Smooth muscle cell (in vitro differentiated cells): ENCODE results near the gene UBL5. TPM values are rescaled to one million over a fixed set of nuclear protein-coding genes. Genes with fewer than 3 reads are reported as not detected.
"Not testable (repeated sequence)": the region's sequence is repeated elsewhere in the genome, so short reads cannot be mapped to it uniquely, and the experiment has no call there.

Source experiments
- DNase-seq: peaks from one replicate; lab custom pipeline; 2025; ENCODE audit not compliant: unreplicated experiment; lab: John Stamatoyannopoulos, UW
- H2AFZ ChIP-seq: fragments of 200-600 bp; sonication (generic); 2 replicates; pipeline ENCODE4 v1.6.0; 2016; ENCODE audit warnings: antibody characterized with exemption, low read depth, mild to moderate bottlenecking
- H3F3A ChIP-seq: fragments of 200-600 bp; sonication (generic); 2 replicates; pipeline ENCODE4 v1.6.0; 2017; ENCODE audit warnings: antibody characterized with exemption, low read depth
- H3K27ac ChIP-seq: fragments of 200-600 bp; sonication (generic); 2 replicates; pipeline ENCODE4 v1.5.1; 2016; ENCODE audit warnings: low read depth, mild to moderate bottlenecking
- H3K27me3 ChIP-seq: fragments of 200-600 bp; sonication (generic); 2 replicates; pipeline ENCODE4 v1.6.1; 2016; ENCODE audit warnings: low read depth, mild to moderate bottlenecking
- H3K36me3 ChIP-seq: fragments of 200-600 bp; sonication (generic); 2 replicates; pipeline ENCODE4 v1.5.1; 2016; ENCODE audit warnings: low read depth
- H3K4me1 ChIP-seq: fragments of 200-600 bp; sonication (generic); 2 replicates; pipeline ENCODE4 v1.5.1; 2016; ENCODE audit warnings: low read depth
- H3K4me2 ChIP-seq: fragments of 200-600 bp; sonication (generic); 2 replicates; pipeline ENCODE4 v1.6.0; 2016; ENCODE audit warnings: mild to moderate bottlenecking
- H3K4me3 ChIP-seq: fragments of 200-600 bp; sonication (generic); 2 replicates; pipeline ENCODE4 v1.5.1; 2016; ENCODE audit warnings: mild to moderate bottlenecking
- H3K79me2 ChIP-seq: fragments of 200-600 bp; sonication (generic); 2 replicates; pipeline ENCODE4 v1.6.0; 2016; ENCODE audit warnings: low read depth, mild to moderate bottlenecking
- H3K9ac ChIP-seq: fragments of 200-600 bp; sonication (generic); 2 replicates; pipeline ENCODE4 v1.6.0; 2016; ENCODE audit warnings: low read depth
- H3K9me3 ChIP-seq: fragments of 200-600 bp; sonication (generic); replicated peaks from 2 replicates; pipeline ENCODE4 v1.5.1; 2016; ENCODE audit warnings: low read depth
- H4K20me1 ChIP-seq: fragments of 200-600 bp; sonication (generic); 2 replicates; pipeline ENCODE4 v1.6.0; 2016; ENCODE audit warnings: low read depth
- WGBS: methylation state at CpG from one replicate; pipeline ENCODE4 v1.1.7; 2016; ENCODE audit warnings: low lambda C conversion rate; 5-methylcytosine and 5-hydroxymethylcytosine counted together
- polyA plus RNA-seq: library from polyadenylated mRNA; unstranded; fragments of >200 nt; fragmentation: Nextera tagmentation; extraction: Ambion mirVana; gene quantifications from 2 replicates; pipeline ENCODE4 v1.2.1, GENCODE V29; 2016
- total RNA-seq: library from RNA; depleted of rRNA; stranded (reverse); fragments of >200 nt; gene quantifications from 2 replicates; pipeline ENCODE4 v1.2.3, GENCODE V29; 2014
- TF ChIP-seq, protein P1 (sequence below): fragments of 200-600 bp; sonication (generic); IDR thresholded peaks from 2 replicates; pipeline ENCODE4 v1.5.1; 2017; ENCODE audit warnings: borderline replicate concordance, mild to moderate bottlenecking, antibody characterized with exemption; ENCODE audit not compliant: insufficient read depth, poor library complexity, severe bottlenecking

Gene UBL5
- total and polyA plus RNA-seq, 2 experiments from 2014 or later, result 574 to 848 TPM

DNA sequence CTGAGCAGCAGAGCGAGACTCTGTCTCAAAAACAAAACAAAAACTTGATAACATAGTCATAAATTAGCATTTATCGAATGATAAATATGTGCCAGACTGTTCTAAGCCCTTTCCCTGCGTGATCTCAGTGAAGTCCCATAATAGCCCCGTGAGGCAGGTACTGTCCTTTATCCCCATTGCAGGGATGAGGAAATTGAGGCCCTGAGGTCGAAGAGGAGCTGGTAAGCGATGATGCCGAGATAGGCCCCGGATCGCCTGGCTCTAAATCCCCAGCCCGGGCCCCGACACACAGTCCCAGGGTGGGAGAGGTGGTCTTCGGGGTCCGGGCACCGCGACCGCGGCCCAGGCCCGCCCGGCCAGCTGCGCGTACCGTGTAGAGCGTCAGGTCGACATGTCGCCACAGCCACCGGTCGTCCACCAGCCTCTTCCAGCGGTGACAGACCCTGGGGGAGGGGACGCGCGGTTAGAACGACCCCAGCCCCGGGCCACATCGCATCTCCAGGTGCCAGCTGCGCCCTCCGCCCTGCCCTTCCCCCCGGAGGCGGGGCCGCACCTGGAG is 9.5 kb upstream of the UBL5 start:
- peaks cover 50% of the 10 kb centered on the region for H3K79me2 ChIP-seq

DNA sequence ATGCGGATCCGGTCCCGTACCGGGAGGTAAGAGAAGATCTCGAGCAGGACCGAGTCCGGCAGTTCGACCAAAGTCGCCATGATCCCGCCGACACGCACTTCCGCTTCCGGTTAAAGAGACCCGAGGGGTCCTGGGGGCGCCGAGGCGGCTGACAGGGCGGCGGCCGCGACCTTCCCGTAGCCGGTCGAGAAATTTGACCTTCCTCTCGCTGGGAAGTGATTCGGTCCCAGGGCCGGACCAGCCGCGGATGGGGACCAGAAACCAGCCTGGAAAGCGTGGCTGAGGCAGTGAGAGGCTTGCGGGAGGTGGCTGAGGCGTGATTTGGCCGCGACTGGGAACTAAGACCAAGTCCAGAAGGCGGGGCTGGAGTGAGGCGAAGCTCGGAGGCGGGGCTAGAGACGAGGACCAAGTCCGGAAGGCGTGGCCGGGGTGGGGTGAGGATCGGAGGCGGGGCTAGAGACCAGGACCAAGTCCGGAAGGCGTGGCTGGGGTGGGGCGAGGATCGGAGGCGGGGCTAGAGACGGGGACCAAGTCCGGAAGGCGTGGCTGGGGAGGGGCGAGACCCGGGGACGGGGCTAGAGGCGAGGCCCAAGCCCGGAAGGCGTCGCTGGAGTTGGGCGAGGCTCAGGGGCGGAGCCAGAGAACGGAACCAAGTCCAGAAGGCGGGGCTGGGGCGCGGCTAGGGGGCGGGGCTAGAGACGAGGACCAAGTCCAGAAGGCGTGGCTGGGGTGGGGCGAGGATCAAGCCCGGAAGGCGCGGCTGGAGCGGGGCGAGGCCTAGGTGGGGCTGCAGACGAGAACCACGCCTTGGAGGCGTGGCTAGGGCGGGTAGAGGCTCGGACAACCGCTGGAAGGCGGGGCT is 8.8 kb upstream of the UBL5 start, which contains the start of gene FBXL12:
FBXL12 (minus strand) TSS at position 346 of the 862 bp plus-strand sequence; CDS start at position 80, 266 bp downstream.
- Histone ChIP-seq H3K4me2 (peak within 1 kb of the TSS; percentile 97), H3K36me3 (no peaks in the 10 kb centered on the region), H3K27ac (peak within 1 kb of the TSS; percentile 96), H2AFZ (peak within 1 kb of the TSS; percentile 98), H3K27me3 (no peaks in the 10 kb centered on the region), H3K79me2 (peaks cover 47% of the 10 kb centered on the region), H3K9me3 (no peaks in the 10 kb centered on the region), H3F3A (no peaks in the 10 kb centered on the region), H3K4me1 (peaks cover 11% of the 10 kb centered on the region), H3K9ac (peak within 1 kb of the TSS; percentile 94), H3K4me3 (peak within 1 kb of the TSS; percentile 98), H4K20me1 (peaks cover 28% of the 10 kb centered on the region)
- 1% methylated on average over 62 of the region's 82 CpGs for WGBS
- TF ChIP-seq, protein P1, sequence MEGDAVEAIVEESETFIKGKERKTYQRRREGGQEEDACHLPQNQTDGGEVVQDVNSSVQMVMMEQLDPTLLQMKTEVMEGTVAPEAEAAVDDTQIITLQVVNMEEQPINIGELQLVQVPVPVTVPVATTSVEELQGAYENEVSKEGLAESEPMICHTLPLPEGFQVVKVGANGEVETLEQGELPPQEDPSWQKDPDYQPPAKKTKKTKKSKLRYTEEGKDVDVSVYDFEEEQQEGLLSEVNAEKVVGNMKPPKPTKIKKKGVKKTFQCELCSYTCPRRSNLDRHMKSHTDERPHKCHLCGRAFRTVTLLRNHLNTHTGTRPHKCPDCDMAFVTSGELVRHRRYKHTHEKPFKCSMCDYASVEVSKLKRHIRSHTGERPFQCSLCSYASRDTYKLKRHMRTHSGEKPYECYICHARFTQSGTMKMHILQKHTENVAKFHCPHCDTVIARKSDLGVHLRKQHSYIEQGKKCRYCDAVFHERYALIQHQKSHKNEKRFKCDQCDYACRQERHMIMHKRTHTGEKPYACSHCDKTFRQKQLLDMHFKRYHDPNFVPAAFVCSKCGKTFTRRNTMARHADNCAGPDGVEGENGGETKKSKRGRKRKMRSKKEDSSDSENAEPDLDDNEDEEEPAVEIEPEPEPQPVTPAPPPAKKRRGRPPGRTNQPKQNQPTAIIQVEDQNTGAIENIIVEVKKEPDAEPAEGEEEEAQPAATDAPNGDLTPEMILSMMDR, result no peak
- peak; percentile 100 for DNase-seq

More for the DNA sequence above, 9.5 kb upstream of the UBL5 start:
- peak overlapping the region; percentile 96 for H3K27ac ChIP-seq
- TF ChIP-seq, protein P1, result no peak
- peak overlapping the region; percentile 98 for H3K4me3 ChIP-seq
- peaks cover 11% of the 10 kb centered on the region for H3K4me1 ChIP-seq
- WGBS, result 6% methylated on average over 32 of the region's 39 CpGs
- H3K36me3 ChIP-seq, result no peaks in the 10 kb centered on the region
- H4K20me1 ChIP-seq, result peaks cover 33% of the 10 kb centered on the region
- peak overlapping the region; percentile 98 for H2AFZ ChIP-seq
- no peaks in the 10 kb centered on the region for H3K27me3 ChIP-seq
- H3K9me3 ChIP-seq, result no peaks in the 10 kb centered on the region
- H3K9ac ChIP-seq, result peak overlapping the region; percentile 94
- no peak for DNase-seq
- no peaks in the 10 kb centered on the region for H3F3A ChIP-seq
- H3K4me2 ChIP-seq, result peak overlapping the region; percentile 97

DNA sequence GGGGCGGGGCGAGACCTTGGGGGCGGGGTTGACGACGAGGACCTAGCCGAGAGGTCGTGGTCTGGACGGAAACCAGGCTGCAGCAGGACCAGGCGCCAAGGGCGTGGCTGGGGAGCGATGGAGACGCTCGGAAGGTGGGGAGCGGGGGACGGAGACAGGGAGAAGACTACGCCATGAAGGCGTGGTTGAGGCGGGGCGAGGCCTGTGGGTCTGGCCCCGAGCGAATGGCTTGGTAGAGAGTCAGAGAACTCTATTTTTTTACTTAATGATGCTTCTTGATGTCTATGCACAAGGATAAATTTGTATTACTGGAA is 8.2 kb upstream of the UBL5 start:
- TF ChIP-seq, protein P1, result no peak
- Histone ChIP-seq H3K79me2 (peaks cover 44% of the 10 kb centered on the region), H2AFZ (no peak overlapping the region), H3K4me3 (peak overlapping the region; percentile 35), H3F3A (no peaks in the 10 kb centered on the region), H3K9ac (no peak overlapping the region), H3K4me1 (peaks cover 11% of the 10 kb centered on the region), H4K20me1 (peaks cover 24% of the 10 kb centered on the region), H3K4me2 (peak overlapping the region; percentile 63), H3K27ac (peak overlapping the region; percentile 32), H3K9me3 (no peaks in the 10 kb centered on the region), H3K36me3 (no peaks in the 10 kb centered on the region), H3K27me3 (no peaks in the 10 kb centered on the region)
- WGBS, result 2% methylated on average over 12 of the region's 21 CpGs
- no peak for DNase-seq

DNA sequence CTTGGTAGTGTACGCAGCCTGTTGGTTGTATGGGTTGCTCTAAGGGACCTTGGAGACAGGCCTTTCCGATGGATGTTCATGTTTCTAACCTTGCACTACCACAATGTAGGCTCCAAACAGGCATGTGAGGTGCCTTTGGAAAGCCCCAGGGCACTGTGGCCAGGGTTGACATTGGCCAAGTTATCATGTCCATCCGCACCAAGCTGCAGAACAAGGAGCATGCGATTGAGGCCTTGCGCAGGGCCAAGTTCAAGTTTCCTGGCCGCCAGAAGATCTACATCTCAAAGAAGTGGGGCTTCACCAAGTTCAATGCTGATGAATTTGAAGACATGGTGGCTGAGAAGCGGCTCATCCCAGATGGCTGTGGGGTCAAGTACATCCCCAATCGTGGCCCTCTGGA is 7.7 kb upstream of the UBL5 start:
- not testable (repeated sequence) for H2AFZ ChIP-seq, H3K9ac ChIP-seq, H3K36me3 ChIP-seq, H3K27me3 ChIP-seq, DNase-seq, H3K9me3 ChIP-seq, H3F3A ChIP-seq
- 96% methylated on average over 8 of the region's 8 CpGs for WGBS
- peaks cover 11% of the 10 kb centered on the region for H3K4me1 ChIP-seq
- peak overlapping the region; percentile 32 for H3K27ac ChIP-seq
- H4K20me1 ChIP-seq, result peaks cover 20% of the 10 kb centered on the region
- H3K79me2 ChIP-seq, result peaks cover 39% of the 10 kb centered on the region
- H3K4me2 ChIP-seq, result peak overlapping the region; percentile 63
- peak overlapping the region; percentile 35 for H3K4me3 ChIP-seq
